Measurements from ENCODE around the gene TECPR2. TPM values are rescaled to one million over a fixed set of nuclear protein-coding genes. Genes with fewer than 3 reads are reported as not detected.

The TECPR2 gene
- total and polyA plus RNA-seq, 9 donors: 8.3 to 15.1 (median 12.1) TPM

DNA sequence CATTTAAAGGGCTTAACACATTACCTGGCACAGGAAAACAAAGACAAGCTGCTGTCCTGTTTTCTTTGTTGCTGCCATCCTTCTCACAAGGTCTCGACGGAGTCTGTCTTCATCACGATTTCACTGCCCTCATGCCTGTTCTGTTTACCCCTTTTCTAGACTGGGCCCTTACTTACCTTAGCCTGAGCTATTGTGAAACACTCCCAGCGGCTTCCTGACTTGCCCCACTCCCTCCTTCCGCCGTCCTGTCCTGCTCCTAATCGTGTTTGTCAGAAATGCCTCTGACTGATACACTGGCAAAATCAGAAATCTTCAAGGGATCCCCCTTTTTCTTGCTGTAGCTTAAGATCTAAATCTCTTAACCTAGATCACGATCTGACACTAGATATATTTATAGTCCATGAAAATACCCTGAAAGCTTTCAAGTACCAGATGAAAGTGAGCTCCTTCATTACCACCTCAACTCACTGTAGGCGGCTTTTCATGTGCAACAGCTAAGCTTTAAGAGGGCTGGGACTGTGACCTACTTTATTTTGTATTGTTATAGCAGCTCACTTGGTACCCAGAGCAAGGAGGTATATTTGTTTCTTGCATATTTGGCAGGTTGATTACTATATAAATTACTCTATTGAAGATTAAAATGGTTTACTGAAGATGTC, 32.1 kb downstream of the TECPR2 start:
- Histone ChIP-seq H3K4me1 (ENCODE audit: control insufficient read depth, insufficient read depth, low read length) (no peaks in the 10 kb centered on the region), H3K27ac (ENCODE audit: low read length) (no peak overlapping the region), H3K36me3 (ENCODE audit: control insufficient read depth, insufficient read depth, low read length) (peaks cover 12% of the 10 kb centered on the region), H3K9me3 (replicated peaks; ENCODE audit: control insufficient read depth, low read depth, low read length) (peaks cover 10% of the 10 kb centered on the region), H3K27me3 (ENCODE audit: control insufficient read depth, insufficient read depth, low read length) (no peaks in the 10 kb centered on the region), H3K4me3 (ENCODE audit: low read length) (no peak overlapping the region)
- DNase-seq: no peak
- WGBS (ENCODE audit: insufficient coverage): 45% methylated on average over 7 of the region's 9 CpGs

GRCh38 chr14:102396521-102396920, 33.8 kb downstream of the TECPR2 start:
- Histone ChIP-seq H3K36me3 (ENCODE audit: control insufficient read depth, insufficient read depth, low read length) (peaks cover 12% of the 10 kb centered on the region), H3K27me3 (ENCODE audit: control insufficient read depth, insufficient read depth, low read length) (no peaks in the 10 kb centered on the region), H3K4me1 (ENCODE audit: control insufficient read depth, insufficient read depth, low read length) (no peaks in the 10 kb centered on the region), H3K9me3 (replicated peaks; ENCODE audit: control insufficient read depth, low read depth, low read length) (peaks cover 11% of the 10 kb centered on the region), H3K4me3 (ENCODE audit: low read length) (no peak overlapping the region), H3K27ac (ENCODE audit: low read length) (no peak overlapping the region)
- no peak for DNase-seq
- 70% methylated on average over 3 of the region's 7 CpGs for WGBS (ENCODE audit: insufficient coverage)

DNA sequence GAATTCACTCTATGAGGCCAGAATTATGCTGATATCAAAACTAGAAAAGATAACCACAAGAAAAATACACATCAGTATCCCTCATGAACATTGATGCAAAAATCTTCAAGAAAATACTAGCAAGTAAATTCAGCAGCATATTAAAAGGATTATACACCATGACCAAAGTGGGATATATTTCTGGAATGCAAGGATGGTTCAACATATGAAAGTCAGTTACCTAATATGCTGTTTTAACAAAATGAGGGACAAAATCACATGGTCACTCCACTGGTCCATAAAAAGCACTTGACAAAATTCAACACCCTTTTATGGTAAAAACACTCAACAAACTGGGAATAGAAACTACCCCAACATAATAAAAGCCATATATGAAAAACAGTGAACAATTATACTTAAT, 40.3 kb downstream of the TECPR2 start:
- Histone ChIP-seq H3K4me3 (ENCODE audit: low read length) (no peak overlapping the region), H3K4me1 (ENCODE audit: control insufficient read depth, insufficient read depth, low read length) (no peaks in the 10 kb centered on the region), H3K27me3 (ENCODE audit: control insufficient read depth, insufficient read depth, low read length) (no peaks in the 10 kb centered on the region), H3K27ac (ENCODE audit: low read length) (no peak overlapping the region), H3K36me3 (ENCODE audit: control insufficient read depth, insufficient read depth, low read length) (peaks cover 2% of the 10 kb centered on the region), H3K9me3 (replicated peaks; ENCODE audit: control insufficient read depth, low read depth, low read length) (peaks cover 19% of the 10 kb centered on the region)
- DNase-seq: no peak

DNA sequence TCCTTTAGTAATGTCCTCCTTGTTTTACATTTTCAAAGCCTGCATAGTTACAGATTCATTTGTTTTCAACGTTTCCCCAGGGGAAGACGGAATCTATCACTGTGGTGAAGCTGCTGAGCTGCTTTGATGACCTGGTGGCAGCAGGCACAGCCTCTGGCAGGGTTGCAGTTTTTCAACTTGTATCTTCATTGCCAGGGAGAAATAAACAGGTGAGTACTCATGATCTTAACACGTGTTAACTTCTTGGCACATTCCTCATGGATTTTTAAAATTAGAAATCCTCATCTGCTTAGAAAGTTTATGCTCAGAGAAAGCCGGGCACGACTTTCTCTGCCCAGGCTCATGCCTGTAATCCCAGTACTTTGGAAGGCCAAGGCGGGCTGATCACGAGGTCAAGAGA, 44.5 kb downstream of the TECPR2 start:
- no peak for DNase-seq
- Histone ChIP-seq H3K4me1 (ENCODE audit: control insufficient read depth, insufficient read depth, low read length) (peaks cover 5% of the 10 kb centered on the region), H3K9me3 (replicated peaks; ENCODE audit: control insufficient read depth, low read depth, low read length) (peaks cover 9% of the 10 kb centered on the region), H3K4me3 (ENCODE audit: low read length) (no peak overlapping the region), H3K27me3 (ENCODE audit: control insufficient read depth, insufficient read depth, low read length) (no peaks in the 10 kb centered on the region), H3K36me3 (ENCODE audit: control insufficient read depth, insufficient read depth, low read length) (peaks cover 6% of the 10 kb centered on the region), H3K27ac (ENCODE audit: low read length) (no peak overlapping the region)
- 84% methylated on average over 7 of the region's 7 CpGs for WGBS (ENCODE audit: insufficient coverage)

- H3K27ac ChIP-seq (ENCODE audit: low read length): peak overlapping the region; percentile 67
- H3K36me3 ChIP-seq (ENCODE audit: control insufficient read depth, insufficient read depth, low read length): peaks cover 6% of the 10 kb centered on the region
- DNase-seq: peak; percentile 75
- H3K4me3 ChIP-seq (ENCODE audit: low read length): no peak overlapping the region
- H3K4me1 ChIP-seq (ENCODE audit: control insufficient read depth, insufficient read depth, low read length): peaks cover 5% of the 10 kb centered on the region
- H3K27me3 ChIP-seq (ENCODE audit: control insufficient read depth, insufficient read depth, low read length): no peaks in the 10 kb centered on the region
- H3K9me3 ChIP-seq (replicated peaks; ENCODE audit: control insufficient read depth, low read depth, low read length): no peaks in the 10 kb centered on the region
These were observed 46.0 kb downstream of the TECPR2 start for GRCh38 chr14:102408724-102409123.

DNA sequence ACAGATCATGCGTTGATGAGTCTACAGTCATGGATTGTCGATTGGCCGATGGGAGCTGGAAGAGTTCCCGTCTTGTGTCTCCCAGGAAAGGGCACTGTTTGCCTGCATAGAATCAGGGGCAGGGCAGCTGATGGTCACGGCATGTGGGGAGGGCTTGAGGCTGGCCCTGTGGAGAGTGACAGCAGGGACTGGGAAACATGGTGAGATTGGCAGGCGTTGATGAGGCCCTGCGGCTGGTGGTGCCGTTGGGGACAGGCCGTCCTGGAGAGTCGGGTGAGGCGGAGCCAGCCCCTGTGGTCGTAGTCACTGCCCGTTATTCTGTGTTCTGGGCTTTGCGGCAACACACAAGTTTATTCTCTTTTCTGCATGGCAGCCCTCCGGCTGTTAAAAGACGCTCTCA, 52.9 kb downstream of the TECPR2 start:
- WGBS (ENCODE audit: insufficient coverage): 88% methylated on average over 16 of the region's 16 CpGs
- Histone ChIP-seq H3K4me3 (ENCODE audit: low read length) (no peak overlapping the region), H3K27ac (ENCODE audit: low read length) (no peak overlapping the region), H3K4me1 (ENCODE audit: control insufficient read depth, insufficient read depth, low read length) (peaks cover 16% of the 10 kb centered on the region), H3K9me3 (replicated peaks; ENCODE audit: control insufficient read depth, low read depth, low read length) (no peaks in the 10 kb centered on the region), H3K36me3 (ENCODE audit: control insufficient read depth, insufficient read depth, low read length) (peaks cover 18% of the 10 kb centered on the region), H3K27me3 (ENCODE audit: control insufficient read depth, insufficient read depth, low read length) (no peaks in the 10 kb centered on the region)
- no peak for DNase-seq

DNA sequence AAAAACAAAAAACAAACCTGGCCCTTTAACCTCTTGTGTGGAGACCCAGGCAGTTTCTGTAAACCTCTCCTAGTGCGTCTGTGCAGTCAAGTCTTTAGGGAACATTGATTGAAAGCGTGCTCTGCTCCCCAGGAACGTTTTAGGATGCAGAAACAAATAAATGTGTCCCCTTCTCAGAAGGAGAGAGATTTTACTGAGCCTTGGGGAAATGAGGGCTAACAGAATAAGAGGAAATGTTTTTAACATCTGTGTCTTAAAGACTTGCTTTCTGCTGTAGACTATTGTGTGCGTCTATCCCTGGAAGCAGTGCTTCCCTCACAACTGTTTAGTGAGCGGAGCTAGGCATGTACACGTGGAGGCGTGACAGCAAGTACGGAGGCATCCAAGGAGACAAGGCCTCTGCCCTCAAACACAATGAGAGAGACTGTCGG, 54.3 kb downstream of the TECPR2 start:
- H3K4me3 ChIP-seq (ENCODE audit: low read length): no peak overlapping the region
- H3K4me1 ChIP-seq (ENCODE audit: control insufficient read depth, insufficient read depth, low read length): peaks cover 16% of the 10 kb centered on the region
- no peaks in the 10 kb centered on the region for H3K9me3 ChIP-seq (replicated peaks; ENCODE audit: control insufficient read depth, low read depth, low read length)
- H3K27me3 ChIP-seq (ENCODE audit: control insufficient read depth, insufficient read depth, low read length): no peaks in the 10 kb centered on the region
- peak overlapping the region; percentile 82 for H3K27ac ChIP-seq (ENCODE audit: low read length)
- peak; percentile 95 for DNase-seq
- WGBS (ENCODE audit: insufficient coverage): 39% methylated on average over 9 of the region's 9 CpGs
- H3K36me3 ChIP-seq (ENCODE audit: control insufficient read depth, insufficient read depth, low read length): peaks cover 18% of the 10 kb centered on the region

- WGBS (ENCODE audit: insufficient coverage): 77% methylated on average over 12 of the region's 12 CpGs
- H3K27ac ChIP-seq (ENCODE audit: low read length): peak overlapping the region; percentile 82
- peaks cover 18% of the 10 kb centered on the region for H3K36me3 ChIP-seq (ENCODE audit: control insufficient read depth, insufficient read depth, low read length)
- H3K27me3 ChIP-seq (ENCODE audit: control insufficient read depth, insufficient read depth, low read length): no peaks in the 10 kb centered on the region
- no peak overlapping the region for H3K4me3 ChIP-seq (ENCODE audit: low read length)
- no peak for DNase-seq
- no peaks in the 10 kb centered on the region for H3K9me3 ChIP-seq (replicated peaks; ENCODE audit: control insufficient read depth, low read depth, low read length)
- peaks cover 16% of the 10 kb centered on the region for H3K4me1 ChIP-seq (ENCODE audit: control insufficient read depth, insufficient read depth, low read length)
These were observed 54.9 kb downstream of the TECPR2 start for GRCh38 chr14:102417646-102418045.

- Histone ChIP-seq H3K4me3 (ENCODE audit: low read length) (no peak overlapping the region), H3K27ac (ENCODE audit: low read length) (no peak overlapping the region), H3K9me3 (replicated peaks; ENCODE audit: control insufficient read depth, low read depth, low read length) (no peaks in the 10 kb centered on the region), H3K36me3 (ENCODE audit: control insufficient read depth, insufficient read depth, low read length) (peaks cover 18% of the 10 kb centered on the region), H3K27me3 (ENCODE audit: control insufficient read depth, insufficient read depth, low read length) (no peaks in the 10 kb centered on the region), H3K4me1 (ENCODE audit: control insufficient read depth, insufficient read depth, low read length) (peaks cover 16% of the 10 kb centered on the region)
- WGBS (ENCODE audit: insufficient coverage): 68% methylated on average over 12 of the region's 14 CpGs
- no peak for DNase-seq
These were observed 55.6 kb downstream of the TECPR2 start for GRCh38 chr14:102418169-102418852.

- peaks cover 22% of the 10 kb centered on the region for H3K36me3 ChIP-seq (ENCODE audit: control insufficient read depth, insufficient read depth, low read length)
- 90% methylated on average over 14 of the region's 14 CpGs for WGBS (ENCODE audit: insufficient coverage)
- no peak overlapping the region for H3K27ac ChIP-seq (ENCODE audit: low read length)
- H3K4me3 ChIP-seq (ENCODE audit: low read length): no peak overlapping the region
- H3K27me3 ChIP-seq (ENCODE audit: control insufficient read depth, insufficient read depth, low read length): no peaks in the 10 kb centered on the region
- no peaks in the 10 kb centered on the region for H3K9me3 ChIP-seq (replicated peaks; ENCODE audit: control insufficient read depth, low read depth, low read length)
- H3K4me1 ChIP-seq (ENCODE audit: control insufficient read depth, insufficient read depth, low read length): peaks cover 16% of the 10 kb centered on the region
- no peak for DNase-seq
These were observed 56.1 kb downstream of the TECPR2 start for GRCh38 chr14:102418853-102419240.
